GM21423 (cell line): Measurements from ENCODE around the gene FILIP1.

Experiments
- ATAC-seq: cut with Tn5 transposase; IDR thresholded peaks from one replicate; pipeline ENCODE4 v1.9.1; 2021; ENCODE audit warnings: mild to moderate bottlenecking, moderate library complexity; ENCODE audit not compliant: unreplicated experiment

FILIP1 gene

DNA sequence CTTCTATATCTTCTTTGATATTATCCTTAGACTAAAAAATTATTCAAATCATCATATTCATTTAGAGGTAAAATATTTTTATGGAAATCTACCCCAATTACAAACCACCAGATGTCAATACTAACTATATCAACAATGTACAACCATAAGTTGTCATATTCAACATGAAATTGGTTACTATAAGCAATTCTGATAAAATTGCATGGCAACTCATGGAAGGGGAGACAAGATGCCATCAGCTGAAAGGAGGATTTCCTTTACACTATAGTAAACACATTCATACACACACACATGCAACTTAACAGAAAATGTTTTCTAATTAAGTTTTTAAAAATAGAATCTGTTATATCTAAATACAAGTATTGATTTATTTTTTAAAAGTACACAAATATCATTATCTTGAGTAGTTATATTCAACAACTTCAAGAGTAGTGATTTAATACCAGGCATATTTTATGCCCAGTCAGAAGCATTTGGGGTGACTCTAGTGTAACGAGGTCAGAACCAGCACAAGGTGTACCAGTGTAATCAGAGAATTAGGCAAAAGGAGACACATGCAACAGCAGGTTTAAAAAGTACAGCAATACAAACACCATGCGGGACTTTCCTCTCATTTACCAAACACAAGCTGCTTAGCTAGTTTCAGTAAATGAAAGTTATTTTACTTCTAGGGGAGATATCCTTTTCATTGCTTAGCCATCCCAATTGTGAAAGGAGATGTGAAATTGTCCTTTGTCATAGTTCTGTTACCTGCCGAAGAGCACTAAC lies 1.0 kb downstream of the FILIP1 start:
- ATAC-seq = no peak

DNA sequence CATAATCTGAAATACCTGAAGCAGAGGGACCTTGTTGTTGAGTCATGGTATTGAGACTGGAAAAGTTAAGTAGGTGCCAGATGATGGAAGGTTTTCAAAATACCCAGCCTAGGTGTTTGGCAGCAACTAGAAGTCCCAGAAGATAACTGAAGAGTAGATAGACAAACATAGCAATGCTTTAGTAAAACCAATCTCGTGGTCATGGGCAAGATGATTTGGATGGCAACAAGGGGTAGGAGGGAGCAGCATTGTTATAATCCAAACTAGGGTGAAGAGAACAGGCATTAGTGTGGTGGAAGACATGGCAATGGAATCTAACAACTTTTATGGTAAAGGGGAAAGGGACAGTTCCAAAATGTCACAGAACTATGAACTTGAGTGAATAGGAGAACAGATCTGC lies 2.3 kb downstream of the FILIP1 start:
- no peak for ATAC-seq

- ATAC-seq = no peak
Observed at GRCh38 chr6:75490706-75491105, 2.9 kb downstream of the FILIP1 start.

DNA sequence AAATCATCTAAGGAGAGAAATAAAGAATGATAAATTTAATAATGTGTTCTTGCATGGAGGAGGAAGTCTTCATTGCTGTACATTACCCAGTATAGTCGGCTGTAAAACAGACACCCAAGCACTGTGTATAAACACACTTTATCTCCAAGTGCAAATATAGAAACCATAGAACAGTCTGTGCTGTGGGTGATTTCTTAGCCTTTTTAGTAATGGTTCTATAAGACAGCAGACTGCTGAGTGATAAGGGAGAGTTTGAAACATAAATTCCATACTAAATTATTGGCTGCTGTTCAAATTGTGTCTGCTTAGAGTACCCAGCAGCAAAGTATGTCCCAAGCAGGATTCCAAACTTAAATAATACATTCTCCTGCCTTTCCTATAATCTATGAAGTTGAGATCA lies 4.6 kb downstream of the FILIP1 start:
- ATAC-seq = no peak

- ATAC-seq = no peak
Observed at GRCh38 chr6:75488033-75488432, 5.6 kb downstream of the FILIP1 start.

GRCh38 chr6:75486850-75487518 lies 6.6 kb downstream of the FILIP1 start:
- ATAC-seq = no peak

GRCh38 chr6:75484535-75484934 lies 9.1 kb downstream of the FILIP1 start:
- ATAC-seq = peak; percentile 99

DNA sequence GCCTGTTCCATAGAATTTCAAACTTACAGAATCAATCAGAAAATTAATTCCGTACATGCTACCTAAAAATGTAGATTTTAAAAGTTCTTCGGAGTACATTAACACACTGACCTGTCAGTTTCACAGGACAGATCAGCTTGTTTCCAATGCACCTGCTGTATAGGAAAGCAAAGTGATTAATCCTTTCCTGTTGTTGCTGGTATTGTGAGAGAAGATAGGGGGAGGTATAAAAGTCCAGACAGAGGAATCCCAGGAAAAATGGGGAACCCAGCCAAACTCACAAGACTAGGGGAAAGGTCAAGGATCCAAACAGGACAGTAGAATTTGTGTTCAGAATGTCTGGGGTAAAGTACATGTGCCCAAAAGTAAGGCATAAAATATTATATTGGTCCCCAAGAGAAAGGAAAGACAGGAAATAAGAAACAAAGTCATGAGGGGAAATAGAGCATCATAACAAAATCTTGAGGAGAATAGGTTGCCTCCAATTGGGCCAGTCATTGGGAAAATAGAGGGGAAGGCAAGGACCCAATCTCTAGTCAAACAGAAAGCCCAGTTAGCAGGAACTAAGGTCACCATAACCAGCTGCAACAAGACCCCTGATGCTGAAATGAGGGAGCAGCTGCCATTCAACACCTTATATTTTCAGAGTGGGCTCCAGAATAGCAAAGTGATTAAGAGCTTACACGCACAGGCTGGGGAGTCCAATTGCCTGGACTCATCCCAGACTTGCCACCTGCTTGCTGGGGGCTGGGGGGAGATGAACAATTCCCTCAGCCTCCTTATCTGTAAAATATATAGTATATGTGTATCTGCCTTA lies 10.3 kb downstream of the FILIP1 start:
- no peak for ATAC-seq

- ATAC-seq = no peak
Observed at GRCh38 chr6:75481936-75482593, 11.5 kb downstream of the FILIP1 start.

DNA sequence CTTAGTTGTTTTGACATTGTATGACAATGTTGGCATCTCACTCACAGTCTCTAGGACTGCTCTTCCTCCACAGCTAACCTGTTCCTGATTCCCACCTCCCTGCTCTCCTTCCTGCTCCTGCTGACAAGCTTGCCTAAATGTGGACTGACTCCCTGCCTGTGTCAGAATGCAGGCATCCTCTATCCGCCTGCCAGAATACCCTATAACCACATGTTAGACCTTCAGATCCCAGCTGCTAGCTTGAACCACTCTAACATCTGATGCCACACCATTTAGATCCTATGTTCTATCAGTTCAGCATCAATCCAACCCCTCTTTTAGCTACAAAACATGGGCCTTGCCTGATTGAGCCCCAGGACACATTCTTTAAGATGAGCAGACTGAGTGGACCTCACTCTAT lies 12.2 kb downstream of the FILIP1 start:
- no peak for ATAC-seq

DNA sequence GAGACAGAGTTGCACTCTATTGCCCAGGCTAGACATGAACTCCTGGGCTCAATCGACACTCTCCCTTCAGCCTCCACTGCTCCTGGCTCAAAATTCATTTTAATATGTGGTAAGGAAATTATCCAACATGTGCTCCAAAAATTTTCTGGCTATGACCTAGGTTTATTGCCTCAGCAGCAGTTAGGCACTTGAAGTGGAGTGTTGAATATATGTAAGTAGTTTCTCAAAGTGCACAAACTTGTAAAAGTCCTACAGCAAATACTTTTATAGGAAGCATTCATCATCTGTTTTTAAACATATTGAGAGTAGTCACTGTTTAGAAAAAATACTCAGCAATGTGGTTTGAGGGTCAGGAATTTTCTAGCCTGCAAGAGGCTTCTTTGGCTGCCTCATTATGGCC lies 13.2 kb downstream of the FILIP1 start:
- ATAC-seq = no peak

GRCh38 chr6:75479712-75480111 lies 13.9 kb downstream of the FILIP1 start:
- ATAC-seq = no peak

- no peak for ATAC-seq
Observed at GRCh38 chr6:75478929-75479328, 14.7 kb downstream of the FILIP1 start.

- ATAC-seq = peak; percentile 77
Observed at GRCh38 chr6:75472885-75473284, 20.7 kb downstream of the FILIP1 start.

DNA sequence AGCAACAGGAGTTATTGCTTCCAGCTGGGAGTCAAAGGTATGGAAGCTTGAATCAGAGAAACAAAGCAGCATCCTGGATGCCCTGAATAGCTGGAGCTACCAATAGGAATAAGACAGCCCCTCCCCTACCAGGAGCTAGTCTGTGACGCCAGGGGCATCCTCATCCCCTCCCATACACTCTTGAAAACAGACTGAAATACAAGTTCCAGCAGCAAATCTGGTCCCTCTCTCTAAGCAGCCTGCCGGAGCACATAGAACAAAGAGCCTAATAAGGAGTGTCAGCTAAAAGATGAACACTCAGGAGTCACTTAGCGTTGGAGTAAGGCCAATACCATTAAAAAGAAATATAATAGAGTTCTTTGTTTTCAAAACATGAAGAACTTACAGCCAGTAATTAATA lies 25.6 kb downstream of the FILIP1 start:
- no peak for ATAC-seq

DNA sequence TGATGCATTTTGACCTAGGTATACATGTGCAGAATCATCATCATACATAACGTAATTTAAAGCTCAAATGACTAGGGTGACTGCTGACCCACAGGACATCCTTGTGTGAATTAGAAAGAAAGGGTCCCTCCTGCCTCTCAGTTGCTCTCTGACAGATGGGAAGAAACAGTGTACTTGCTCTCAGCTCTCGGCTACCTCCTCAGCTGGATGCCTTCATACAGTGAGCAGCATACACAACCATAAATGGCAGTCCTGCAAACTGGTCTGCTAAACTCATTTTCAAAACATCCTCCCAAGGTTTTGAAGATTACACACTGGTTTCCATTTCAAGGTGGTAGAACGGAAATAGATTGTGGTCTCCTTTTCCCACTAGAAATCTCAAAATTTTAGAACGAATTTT lies 26.3 kb downstream of the FILIP1 start:
- ATAC-seq = no peak

- no peak for ATAC-seq
Observed at GRCh38 chr6:75466636-75467035, 27.0 kb downstream of the FILIP1 start.

DNA sequence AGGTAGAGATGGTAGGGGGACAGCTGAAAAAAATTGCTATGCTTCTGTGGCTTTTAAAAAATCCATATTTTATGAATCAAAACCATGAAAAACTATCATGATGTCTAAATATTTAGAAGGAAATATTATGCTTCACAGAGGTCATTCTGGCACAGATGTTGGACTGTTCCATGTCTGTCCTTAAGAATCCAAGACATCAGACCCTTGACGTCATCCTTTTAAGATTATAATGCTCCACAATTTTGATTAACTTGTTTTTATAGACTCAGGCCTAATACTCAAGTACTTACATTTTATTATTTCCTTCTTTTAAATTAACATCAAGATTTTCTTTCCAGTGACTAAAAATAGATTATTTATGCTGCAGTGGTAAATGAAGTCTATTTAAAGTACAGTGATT lies 29.7 kb downstream of the FILIP1 start:
- no peak for ATAC-seq

DNA sequence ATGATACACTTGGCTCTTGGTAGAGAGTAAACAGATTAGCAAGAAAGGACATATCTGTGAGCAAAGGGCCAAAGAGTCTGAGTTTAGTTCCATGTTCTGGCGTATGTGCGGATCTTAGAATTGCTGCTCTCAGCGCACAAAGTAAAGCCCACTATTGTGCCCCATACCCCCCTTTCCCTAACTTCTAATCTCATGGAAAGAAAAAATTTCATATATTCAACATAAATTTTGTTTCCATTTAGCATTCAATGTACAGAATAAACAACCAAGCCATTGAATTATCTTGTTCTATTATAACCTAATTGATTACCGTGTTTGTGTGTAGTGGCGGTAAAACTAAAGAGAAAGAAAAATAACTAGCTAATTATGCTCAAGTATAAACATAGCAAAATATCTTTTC lies 30.5 kb downstream of the FILIP1 start:
- no peak for ATAC-seq

- no peak for ATAC-seq
Observed at GRCh38 chr6:75460681-75461080, 32.9 kb downstream of the FILIP1 start.

- ATAC-seq = no peak
Observed at GRCh38 chr6:75458895-75459294, 34.7 kb downstream of the FILIP1 start.
